ENCODE measurements around the gene CCDC91. TPM values are rescaled to one million over a fixed set of nuclear protein-coding genes. Genes with fewer than 3 reads are reported as not detected.

Gene CCDC91
- total RNA-seq, 4 donors from 2014 or later = 48.6 to 95.3 (median 52.1) TPM

GRCh38 chr12:28536088-28536487 lies 345.8 kb downstream of the CCDC91 start:
- TF ChIP-seq CTCF (IDR thresholded peaks at IDR 0.05; ENCODE audit: low read depth) = no peak

- no peak for TF ChIP-seq CTCF (IDR thresholded peaks at IDR 0.05; ENCODE audit: low read depth)
These were observed 347.2 kb downstream of the CCDC91 start for GRCh38 chr12:28537474-28537873.

GRCh38 chr12:28539691-28540323 lies 349.6 kb downstream of the CCDC91 start:
- no peak for TF ChIP-seq CTCF (IDR thresholded peaks at IDR 0.05; ENCODE audit: low read depth)

GRCh38 chr12:28540324-28540714 lies 350.1 kb downstream of the CCDC91 start:
- no peak for TF ChIP-seq CTCF (IDR thresholded peaks at IDR 0.05; ENCODE audit: low read depth)

GRCh38 chr12:28543021-28543890 lies 353.0 kb downstream of the CCDC91 start:
- TF ChIP-seq CTCF (IDR thresholded peaks at IDR 0.05; ENCODE audit: low read depth) = no peak

GRCh38 chr12:28550757-28551704 lies 360.8 kb downstream of the CCDC91 start:
- no peak for TF ChIP-seq CTCF (IDR thresholded peaks at IDR 0.05; ENCODE audit: low read depth)

Measured in subcutaneous adipose tissue (tissue), 4 donors.